HepG2 (cell line): Measurements from ENCODE around the gene GRHPR. TPM values are rescaled to one million over a fixed set of nuclear protein-coding genes. Genes with fewer than 3 reads are reported as not detected.

Experiments used
- AFF4 ChIP-seq: sonication (generic); formaldehyde crosslinking; IDR thresholded peaks from 2 replicates; pipeline ENCODE4 v1.4.0; 2020; ENCODE audit warnings: missing genetic modification reagents
- AHR ChIP-seq: IDR thresholded peaks from 2 replicates; pipeline ENCODE4 v1.6.1; 2018; ENCODE audit warnings: missing genetic modification reagents, missing compliant biosample characterization
- DMAP1 ChIP-seq: IDR thresholded peaks from 2 replicates; pipeline ENCODE4 v1.6.1; 2016
- DRAP1 ChIP-seq: IDR thresholded peaks from 2 replicates; pipeline ENCODE4 v1.6.1; 2016; ENCODE audit warnings: missing genetic modification reagents, missing compliant biosample characterization
- HNF4G ChIP-seq, 2 experiments: sonication (generic) in 1 of 2; formaldehyde crosslinking in 1 of 2; IDR thresholded peaks; 2 replicates each; pipeline versions ENCODE4 v1.4.0 to v1.6.1; 2011 to 2020; ENCODE audit warnings: borderline replicate concordance in 2 of 2, low read depth in 2 of 2, mild to moderate bottlenecking in 2 of 2, low read length in 1 of 2, missing genetic modification reagents in 1 of 2, moderate library complexity in 1 of 2
- NFKBIZ ChIP-seq: IDR thresholded peaks from 2 replicates; pipeline ENCODE4 v1.6.1; 2018; ENCODE audit warnings: missing genetic modification reagents, missing compliant biosample characterization
- NR0B2 ChIP-seq: sonication (generic); formaldehyde crosslinking; IDR thresholded peaks from 2 replicates; pipeline ENCODE4 v1.4.0; 2020; ENCODE audit warnings: mild to moderate bottlenecking, missing genetic modification reagents
- RAD21 ChIP-seq: fragments of 450-650 bp; formaldehyde crosslinking; IDR thresholded peaks from 2 replicates; pipeline ENCODE4 v1.5.0; 2020; ENCODE audit warnings: mild to moderate bottlenecking
- TEAD3 ChIP-seq: optimal IDR thresholded peaks from 2 replicates; pipeline ENCODE3; 2016; ENCODE audit warnings: borderline replicate concordance
- XRCC5 ChIP-seq: fragments of 200-400 bp; formaldehyde crosslinking; optimal IDR thresholded peaks from 2 replicates; pipeline ENCODE3; 2017; ENCODE audit warnings: mild to moderate bottlenecking, low read length
- ZFY ChIP-seq: sonication (generic); formaldehyde crosslinking; IDR thresholded peaks from 2 replicates; pipeline ENCODE4 v1.4.0; 2020; ENCODE audit warnings: missing genetic modification reagents
- ZNF263 ChIP-seq: sonication (generic); formaldehyde crosslinking; IDR thresholded peaks from 2 replicates; pipeline ENCODE4 v1.4.0; 2020; ENCODE audit warnings: missing genetic modification reagents
- ZNF280D ChIP-seq: sonication (generic); formaldehyde crosslinking; IDR thresholded peaks from 2 replicates; pipeline ENCODE4 v1.5.1; 2020; ENCODE audit warnings: mild to moderate bottlenecking, missing genetic modification reagents
- ZNF558 ChIP-seq: sonication (generic); formaldehyde crosslinking; IDR thresholded peaks from 2 replicates; pipeline ENCODE4 v1.9.0; 2022; ENCODE audit warnings: mild to moderate bottlenecking, missing genetic modification reagents, borderline replicate concordance
- ZNF597 ChIP-seq: sonication (generic); formaldehyde crosslinking; IDR thresholded peaks from 2 replicates; pipeline ENCODE4 v1.5.0; 2020; ENCODE audit warnings: missing genetic modification reagents
- ZNF644 ChIP-seq: IDR thresholded peaks from 2 replicates; pipeline ENCODE4 v1.6.1; 2016; ENCODE audit warnings: low read depth
- ZNF788 ChIP-seq: sonication (generic); formaldehyde crosslinking; IDR thresholded peaks from 2 replicates; pipeline ENCODE4 v1.5.0; 2020; ENCODE audit warnings: mild to moderate bottlenecking, missing genetic modification reagents, borderline replicate concordance
- ZNF891 ChIP-seq: sonication (generic); formaldehyde crosslinking; IDR thresholded peaks from 2 replicates; pipeline ENCODE4 v1.5.0; 2020; ENCODE audit warnings: mild to moderate bottlenecking, missing genetic modification reagents
- polyA plus RNA-seq, 8 experiments: library from polyadenylated mRNA; depleted of rRNA in 3 of 8; stranded (reverse) in 7 of 8; unstranded in 1 of 8; fragments of >200 nt; fragmentation: Illumina TruSeq in 4 of 8; extraction: Trizol in 4 of 8; gene quantifications; 2 replicates each; pipeline versions ENCODE4 v1.2.1 to v1.2.3, GENCODE V29; 2011 to 2016; ENCODE audit warnings: low read depth in 4 of 8, missing spikeins in 1 of 8, mixed read lengths in 1 of 8; ENCODE audit not compliant: insufficient read depth in 1 of 8
- total RNA-seq, 5 experiments: library from RNA; depleted of rRNA; stranded (reverse); fragments of >200 nt; fragmentation: Illumina TruSeq; extraction: Trizol; gene quantifications; 2 replicates each; pipeline ENCODE4 v1.2.3, GENCODE V29; 2016; ENCODE audit warnings: low read depth in 1 of 5

Gene GRHPR
- total and polyA plus RNA-seq, 2 of the 13 experiments (the other 11 are each of a cell fraction or from before 2014, with no cell fraction given), result 113 to 115 TPM

- TF ChIP-seq ZNF891 (CRISPR knock-in tag) (no peak), ZNF558 (CRISPR knock-in tag) (no peak), AHR (CRISPR knock-in tag) (0 out of 2 replicates have a peak, but pooled peaks have one; percentile 47), NFKBIZ (CRISPR knock-in tag) (no peak), DMAP1 (CRISPR knock-in tag) (0 out of 2 replicates have a peak, but pooled peaks have one; percentile 25), TEAD3 (CRISPR knock-in tag) (peak; percentile 59), ZNF280D (CRISPR knock-in tag) (peak; percentile 41; the same call in 1 of the 2 replicates), ZNF644 (CRISPR knock-in tag) (peak; percentile 57; the same call in 1 of the 2 replicates), RAD21 (CRISPR knock-in tag) (0 out of 2 replicates have a peak, but pooled peaks have one; percentile 23), AFF4 (CRISPR knock-in tag) (no peak), XRCC5 (peak; percentile 51), ZNF263 (CRISPR knock-in tag) (peak; percentile 68), ZNF788 (CRISPR knock-in tag) (peak; percentile 21; the same call in 1 of the 2 replicates), ZFY (CRISPR knock-in tag) (peak; percentile 59; the same call in 1 of the 2 replicates), HNF4G (IDR thresholded peaks at IDR 0.05; ENCODE audit: borderline replicate concordance, low read depth, low read length) (0 out of 2 replicates have a peak, but pooled peaks have one; percentile 34), HNF4G (CRISPR knock-in tag; IDR thresholded peaks at IDR 0.05; ENCODE audit: borderline replicate concordance, low read depth) (peak; percentile 63), NR0B2 (CRISPR knock-in tag) (no peak), DRAP1 (CRISPR knock-in tag) (0 out of 2 replicates have a peak, but pooled peaks have one; percentile 21), ZNF597 (CRISPR knock-in tag) (no peak)
Measured at GRCh38 chr9:37410969-37411785, 11.3 kb upstream of the GRHPR start (continued).
